H9 (cell line): ENCODE results near the gene CCDC34. TPM values are rescaled to one million over a fixed set of nuclear protein-coding genes. Genes with fewer than 3 reads are reported as not detected.
A peak's percentile ranks its signal among the peaks of the same experiment; 100 is the strongest.

Experiments used
- DNase-seq: peaks from one replicate; pipeline ENCODE4 v3.0.0-alpha.2; 2017
- H2AFZ ChIP-seq: one replicate; pipeline ENCODE4 v1.6.1; 2013; ENCODE audit warnings: mild to moderate bottlenecking, low read length, control low read depth, moderate library complexity
- H2AK5ac ChIP-seq: 2 replicates; pipeline ENCODE4 v1.6.1; 2013; ENCODE audit warnings: low read length, control low read depth, mixed read lengths; ENCODE audit not compliant: insufficient read length
- H2BK120ac ChIP-seq: one replicate; pipeline ENCODE4 v1.6.1; 2013; ENCODE audit warnings: low read depth, mild to moderate bottlenecking, low read length, control low read depth, inconsistent platforms; ENCODE audit not compliant: poor library complexity, severe bottlenecking
- H2BK12ac ChIP-seq: 2 replicates; pipeline ENCODE4 v1.6.1; 2013; ENCODE audit warnings: low read length, control low read depth, mixed read lengths, low read depth; ENCODE audit not compliant: insufficient read length
- H2BK15ac ChIP-seq: 2 replicates; pipeline ENCODE4 v1.6.1; 2013; ENCODE audit warnings: low read depth, low read length, control low read depth
- H2BK20ac ChIP-seq: one replicate; pipeline ENCODE4 v1.6.1; 2013; ENCODE audit warnings: low read depth, mild to moderate bottlenecking, low read length, control low read depth, inconsistent platforms; ENCODE audit not compliant: poor library complexity, severe bottlenecking
- H2BK5ac ChIP-seq: 2 replicates; pipeline ENCODE4 v1.6.1; 2013; ENCODE audit warnings: low read length, control low read depth, mixed read lengths; ENCODE audit not compliant: insufficient read length
- H3K14ac ChIP-seq: 2 replicates; pipeline ENCODE4 v1.6.1; 2013; ENCODE audit warnings: low read length, control low read depth; ENCODE audit not compliant: insufficient read depth
- H3K18ac ChIP-seq: 2 replicates; pipeline ENCODE4 v1.6.1; 2013; ENCODE audit warnings: low read depth, mild to moderate bottlenecking, mixed read lengths, low read length, control low read depth; ENCODE audit not compliant: insufficient read length
- H3K23ac ChIP-seq: 2 replicates; pipeline ENCODE4 v1.6.1; 2013; ENCODE audit warnings: low read length, control low read depth, mixed read lengths, low read depth; ENCODE audit not compliant: insufficient read length
- H3K23me2 ChIP-seq: 2 replicates; pipeline ENCODE4 v1.6.1; 2013; ENCODE audit warnings: low read depth, mild to moderate bottlenecking, mixed read lengths, low read length, control low read depth; ENCODE audit not compliant: insufficient read length, poor library complexity, severe bottlenecking
- H3K27ac ChIP-seq: 2 replicates; pipeline ENCODE4 v1.5.1; 2013; ENCODE audit warnings: low read length, control low read depth, mixed read lengths, low read depth; ENCODE audit not compliant: insufficient read length
- H3K27me3 ChIP-seq: 2 replicates; pipeline ENCODE4 v1.6.1; 2013; ENCODE audit warnings: low read length, control low read depth, inconsistent platforms; ENCODE audit not compliant: insufficient read depth
- H3K4ac ChIP-seq: 2 replicates; pipeline ENCODE4 v1.6.1; 2013; ENCODE audit warnings: low read depth, mild to moderate bottlenecking, control low read depth, inconsistent platforms, low read length, moderate library complexity
- H3K4me1 ChIP-seq: 2 replicates; pipeline ENCODE4 v1.6.1; 2013; ENCODE audit warnings: low read length, control low read depth, inconsistent platforms; ENCODE audit not compliant: insufficient read depth
- H3K4me2 ChIP-seq: 2 replicates; pipeline ENCODE4 v1.6.1; 2013; ENCODE audit warnings: low read length, control low read depth, mixed read lengths; ENCODE audit not compliant: insufficient read length, insufficient read depth
- H3K56ac ChIP-seq: 2 replicates; pipeline ENCODE4 v1.6.1; 2013; ENCODE audit warnings: low read depth, mild to moderate bottlenecking, mixed read lengths, low read length, control low read depth; ENCODE audit not compliant: insufficient read length
- H3K79me1 ChIP-seq: 2 replicates; pipeline ENCODE4 v1.6.1; 2013; ENCODE audit warnings: low read depth, mild to moderate bottlenecking, moderate library complexity, low read length, control low read depth, inconsistent platforms; ENCODE audit not compliant: insufficient read depth, poor library complexity, severe bottlenecking
- H3K79me2 ChIP-seq: 2 replicates; pipeline ENCODE4 v1.6.1; 2013; ENCODE audit warnings: low read length, control low read depth, inconsistent platforms; ENCODE audit not compliant: insufficient read depth
- H3K9ac ChIP-seq: 2 replicates; pipeline ENCODE4 v1.6.1; 2013; ENCODE audit warnings: low read length, control low read depth, mixed read lengths; ENCODE audit not compliant: insufficient read length; ENCODE audit errors: extremely low read depth
- H3K9me3 ChIP-seq: one replicate; pipeline ENCODE4 v1.6.1; 2013; ENCODE audit warnings: low read depth, low read length, inconsistent platforms; ENCODE audit not compliant: control insufficient read depth
- H3T11ph ChIP-seq: one replicate; pipeline ENCODE4 v1.6.1; 2013; ENCODE audit warnings: mild to moderate bottlenecking, low read length, control low read depth, inconsistent platforms
- H4K20me1 ChIP-seq: one replicate; pipeline ENCODE4 v1.6.1; 2013; ENCODE audit not compliant: control insufficient read depth, insufficient read length, insufficient read depth
- H4K5ac ChIP-seq: 2 replicates; pipeline ENCODE4 v1.6.1; 2013; ENCODE audit warnings: low read depth, mild to moderate bottlenecking, mixed read lengths, low read length, control low read depth; ENCODE audit not compliant: insufficient read length
- H4K8ac ChIP-seq: replicated peaks from 2 replicates; pipeline ENCODE4 v1.6.1; 2013; ENCODE audit warnings: low read length, control low read depth, mixed read lengths, low read depth; ENCODE audit not compliant: insufficient read length
- H4K91ac ChIP-seq: 2 replicates; pipeline ENCODE4 v1.6.1; 2013; ENCODE audit warnings: low read depth, mild to moderate bottlenecking, moderate library complexity, mixed read lengths, low read length, control low read depth; ENCODE audit not compliant: insufficient read length
- H3K27ac Mint-ChIP-seq, 3 experiments: 2 replicates in 2 of 3; 3 replicates in 1 of 3; pipeline ENCODE4 v1.8.0; 2020 to 2021; ENCODE audit warnings: mixed read lengths in 3 of 3, mild to moderate bottlenecking in 1 of 3, moderate library complexity in 1 of 3
- H3K27me3 Mint-ChIP-seq: 2 replicates; pipeline ENCODE4 v1.8.0; 2021; ENCODE audit warnings: low read depth, mild to moderate bottlenecking, moderate library complexity, mixed read lengths
- H3K36me3 Mint-ChIP-seq, 3 experiments: 2 replicates in 2 of 3; 3 replicates in 1 of 3; pipeline ENCODE4 v1.8.0; 2020 to 2021; ENCODE audit warnings: low read depth in 3 of 3, mixed read lengths in 3 of 3; ENCODE audit not compliant: insufficient read depth in 1 of 3
- H3K4me1 Mint-ChIP-seq, 2 experiments: 2 replicates each; pipeline ENCODE4 v1.8.0; 2020; ENCODE audit warnings: mixed read lengths in 2 of 2
- H3K4me3 Mint-ChIP-seq, 2 experiments: 2 replicates in 1 of 2; 3 replicates in 1 of 2; pipeline ENCODE4 v1.8.0; 2020 to 2021; ENCODE audit warnings: mild to moderate bottlenecking in 2 of 2, mixed read lengths in 2 of 2, moderate library complexity in 1 of 2
- H3K9me3 Mint-ChIP-seq, 2 experiments: 2 replicates in 1 of 2; 3 replicates in 1 of 2; pipeline ENCODE4 v1.8.0; 2020; ENCODE audit warnings: mild to moderate bottlenecking in 2 of 2, mixed read lengths in 2 of 2, moderate library complexity in 1 of 2
- WGBS: extraction: QIAGEN DNeasy Blood & Tissue Kit; methylation state at CpG from one replicate; pipeline ENCODE4 v1.1.7; 2013; ENCODE audit warnings: missing lambda C conversion rate, low lambda C conversion rate, mixed read lengths; ENCODE audit not compliant: insufficient read length; ENCODE audit errors: extremely low coverage; 5-methylcytosine and 5-hydroxymethylcytosine counted together
- total RNA-seq: library from RNA; stranded (reverse); gene quantifications from 2 replicates; pipeline ENCODE4 v1.2.1, GENCODE V29; 2021
- TF ChIP-seq, protein P1 (sequence below): fragments of 200-600 bp; sonication (generic); conservative IDR thresholded peaks from 3 replicates; pipeline ENCODE4 v1.8.0; 2021; ENCODE audit warnings: antibody characterized with exemption, mild to moderate bottlenecking

Gene CCDC34
- total RNA-seq, 1 experiment from 2014 or later: 25.2 TPM

GRCh38 chr11:27397624-27398399 is 34.8 kb upstream of the CCDC34 start:
- Histone ChIP-seq H3K23ac (no peak overlapping the region), H4K20me1 (no peaks in the 10 kb centered on the region), H2BK20ac (no peak overlapping the region), H3K79me2 (no peaks in the 10 kb centered on the region; the same call in 1 of the 2 replicates), H4K5ac (no peak overlapping the region), H3K27me3 (no peaks in the 10 kb centered on the region), H3K4me2 (no peak overlapping the region), H3K4me1 (peaks cover 15% of the 10 kb centered on the region), H3K14ac (no peak overlapping the region), H3K9ac (no peak overlapping the region), H3K18ac (no peak overlapping the region), H3K23me2 (no peaks in the 10 kb centered on the region), H3T11ph (no peak overlapping the region), H2AFZ (no peak overlapping the region), H2AK5ac (no peak overlapping the region), H3K9me3 (no peaks in the 10 kb centered on the region), H3K4ac (no peak overlapping the region), H2BK15ac (no peak overlapping the region), H2BK120ac (no peak overlapping the region), H3K27ac (no peak overlapping the region), H2BK5ac (no peak overlapping the region), H4K8ac (no peak overlapping the region), H4K91ac (no peak overlapping the region), H3K79me1 (no peaks in the 10 kb centered on the region), H3K56ac (no peak overlapping the region), H2BK12ac (no peak overlapping the region)
- H3K4me1 Mint-ChIP-seq: peaks cover 45 to 59% of the 10 kb centered on the region in 2 experiments
- H3K4me3 Mint-ChIP-seq: no peak overlapping the region
- peaks cover 2 to 34% (median 16%) of the 10 kb centered on the region in 3 experiments; a peak in 5 of 7 replicates for H3K36me3 Mint-ChIP-seq
- H3K9me3 Mint-ChIP-seq: no peaks in the 10 kb centered on the region
- H3K27me3 Mint-ChIP-seq: no peaks in the 10 kb centered on the region
- peak overlapping the region in 1 of 3 experiments; percentile 80; a peak in 3 of 7 replicates for H3K27ac Mint-ChIP-seq
- no peak for DNase-seq
- whole genome bisulfite sequencing: no CpG with 5 or more reads among the region's 9 CpGs
- TF ChIP-seq, protein P1, sequence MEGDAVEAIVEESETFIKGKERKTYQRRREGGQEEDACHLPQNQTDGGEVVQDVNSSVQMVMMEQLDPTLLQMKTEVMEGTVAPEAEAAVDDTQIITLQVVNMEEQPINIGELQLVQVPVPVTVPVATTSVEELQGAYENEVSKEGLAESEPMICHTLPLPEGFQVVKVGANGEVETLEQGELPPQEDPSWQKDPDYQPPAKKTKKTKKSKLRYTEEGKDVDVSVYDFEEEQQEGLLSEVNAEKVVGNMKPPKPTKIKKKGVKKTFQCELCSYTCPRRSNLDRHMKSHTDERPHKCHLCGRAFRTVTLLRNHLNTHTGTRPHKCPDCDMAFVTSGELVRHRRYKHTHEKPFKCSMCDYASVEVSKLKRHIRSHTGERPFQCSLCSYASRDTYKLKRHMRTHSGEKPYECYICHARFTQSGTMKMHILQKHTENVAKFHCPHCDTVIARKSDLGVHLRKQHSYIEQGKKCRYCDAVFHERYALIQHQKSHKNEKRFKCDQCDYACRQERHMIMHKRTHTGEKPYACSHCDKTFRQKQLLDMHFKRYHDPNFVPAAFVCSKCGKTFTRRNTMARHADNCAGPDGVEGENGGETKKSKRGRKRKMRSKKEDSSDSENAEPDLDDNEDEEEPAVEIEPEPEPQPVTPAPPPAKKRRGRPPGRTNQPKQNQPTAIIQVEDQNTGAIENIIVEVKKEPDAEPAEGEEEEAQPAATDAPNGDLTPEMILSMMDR: no peak
